ENCODE results near the gene RABAC1. TPM values are rescaled to one million over a fixed set of nuclear protein-coding genes. Genes with fewer than 3 reads are reported as not detected.
"Not testable (repeated sequence)": the region's sequence is repeated elsewhere in the genome, so short reads cannot be mapped to it uniquely, and the experiment has no call there.

Gene RABAC1
- total and polyA plus RNA-seq, 2 experiments from 2014 or later = 151 to 270 TPM

DNA sequence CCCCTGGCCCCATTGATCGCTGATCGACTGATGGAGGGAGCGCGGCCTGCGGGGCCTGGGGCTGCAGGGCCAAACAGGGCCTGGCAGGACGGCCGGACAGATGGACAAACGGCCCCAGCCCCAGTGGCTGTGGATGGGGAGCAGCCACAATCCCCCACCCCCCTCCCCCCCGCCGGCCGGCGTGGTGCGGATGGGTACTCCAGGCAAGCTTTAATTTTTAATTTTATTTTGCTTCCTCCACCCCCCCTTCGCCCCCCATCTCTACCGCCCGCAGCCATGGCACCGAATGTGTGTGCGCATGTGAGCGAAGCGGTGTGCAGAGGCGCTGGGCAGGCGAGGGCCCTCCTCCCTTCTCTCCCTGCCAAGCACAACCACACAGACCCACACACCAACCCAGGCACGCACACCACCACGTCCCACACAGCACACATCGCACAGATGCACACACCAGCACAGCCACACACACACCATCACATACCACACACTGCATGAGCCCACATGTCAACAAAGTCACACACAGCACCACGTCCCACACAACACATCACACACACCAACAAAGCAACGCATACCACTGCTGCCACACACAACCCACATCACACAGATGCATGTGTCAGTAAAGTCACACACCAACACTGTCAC lies 43.2 kb downstream of the RABAC1 start:
- Histone ChIP-seq H3K9me3 (ENCODE audit: low read depth) (no peaks in the 10 kb centered on the region), H3K36me3 (no peaks in the 10 kb centered on the region), H3K27ac (no peak overlapping the region), H3K4me1 (ENCODE audit: low read depth) (no peaks in the 10 kb centered on the region), H3K4me3 (no peak overlapping the region), H3K27me3 (peaks cover 100% of the 10 kb centered on the region)
- no peak for DNase-seq (ENCODE audit: low read depth in 1 of 2, low spot score in 1 of 2)
- TF ChIP-seq, protein P1, sequence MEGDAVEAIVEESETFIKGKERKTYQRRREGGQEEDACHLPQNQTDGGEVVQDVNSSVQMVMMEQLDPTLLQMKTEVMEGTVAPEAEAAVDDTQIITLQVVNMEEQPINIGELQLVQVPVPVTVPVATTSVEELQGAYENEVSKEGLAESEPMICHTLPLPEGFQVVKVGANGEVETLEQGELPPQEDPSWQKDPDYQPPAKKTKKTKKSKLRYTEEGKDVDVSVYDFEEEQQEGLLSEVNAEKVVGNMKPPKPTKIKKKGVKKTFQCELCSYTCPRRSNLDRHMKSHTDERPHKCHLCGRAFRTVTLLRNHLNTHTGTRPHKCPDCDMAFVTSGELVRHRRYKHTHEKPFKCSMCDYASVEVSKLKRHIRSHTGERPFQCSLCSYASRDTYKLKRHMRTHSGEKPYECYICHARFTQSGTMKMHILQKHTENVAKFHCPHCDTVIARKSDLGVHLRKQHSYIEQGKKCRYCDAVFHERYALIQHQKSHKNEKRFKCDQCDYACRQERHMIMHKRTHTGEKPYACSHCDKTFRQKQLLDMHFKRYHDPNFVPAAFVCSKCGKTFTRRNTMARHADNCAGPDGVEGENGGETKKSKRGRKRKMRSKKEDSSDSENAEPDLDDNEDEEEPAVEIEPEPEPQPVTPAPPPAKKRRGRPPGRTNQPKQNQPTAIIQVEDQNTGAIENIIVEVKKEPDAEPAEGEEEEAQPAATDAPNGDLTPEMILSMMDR (IDR thresholded peaks at IDR 0.05; ENCODE audit: low read depth, low read length) = no peak

GRCh38 chr19:41915021-41915775 lies 43.9 kb downstream of the RABAC1 start:
- no peaks in the 10 kb centered on the region for H3K36me3 ChIP-seq
- no peaks in the 10 kb centered on the region for H3K9me3 ChIP-seq (ENCODE audit: low read depth)
- H3K4me1 ChIP-seq (ENCODE audit: low read depth) = no peaks in the 10 kb centered on the region
- H3K27me3 ChIP-seq = peaks cover 100% of the 10 kb centered on the region
- no peak overlapping the region for H3K27ac ChIP-seq
- no peak for DNase-seq (ENCODE audit: low read depth in 1 of 2, low spot score in 1 of 2)
- H3K4me3 ChIP-seq = no peak overlapping the region
- TF ChIP-seq, protein P1 (IDR thresholded peaks at IDR 0.05; ENCODE audit: low read depth, low read length) = no peak

DNA sequence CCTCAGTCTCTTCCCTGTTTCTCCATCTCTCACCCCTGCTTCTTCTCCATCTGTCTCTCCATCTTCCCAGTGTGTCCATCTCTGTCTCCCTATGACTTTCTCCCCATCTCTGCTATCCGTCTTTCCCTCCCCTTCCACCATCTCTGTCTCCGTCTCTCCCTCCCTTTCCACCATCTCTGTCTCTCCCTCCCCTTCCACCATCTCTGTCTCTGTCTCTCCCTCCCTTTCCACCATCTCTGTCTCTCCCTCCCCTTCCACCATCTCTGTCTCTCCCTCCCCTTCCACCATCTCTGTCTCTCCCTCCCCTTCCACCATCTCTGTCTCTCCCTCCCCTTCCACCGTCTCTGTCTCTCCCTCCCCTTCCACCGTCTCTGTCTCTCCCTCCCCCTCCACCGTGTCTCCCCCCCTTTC lies 44.7 kb downstream of the RABAC1 start:
- DNase-seq (ENCODE audit: low read depth in 1 of 2, low spot score in 1 of 2); H3K4me3 ChIP-seq; H3K9me3 ChIP-seq (ENCODE audit: low read depth); H3K4me1 ChIP-seq (ENCODE audit: low read depth); H3K36me3 ChIP-seq; H3K27ac ChIP-seq: not testable (repeated sequence)
- H3K27me3 ChIP-seq = peaks cover 100% of the 10 kb centered on the region

GRCh38 chr19:41913538-41914423 lies 45.3 kb downstream of the RABAC1 start:
- TF ChIP-seq, protein P1 (IDR thresholded peaks at IDR 0.05; ENCODE audit: low read depth, low read length) = no peak
- H3K4me3 ChIP-seq = no peak overlapping the region
- no peaks in the 10 kb centered on the region for H3K36me3 ChIP-seq
- H3K27ac ChIP-seq = no peak overlapping the region
- DNase-seq (ENCODE audit: low read depth in 1 of 2, low spot score in 1 of 2) = no peak
- H3K9me3 ChIP-seq (ENCODE audit: low read depth) = no peaks in the 10 kb centered on the region
- peaks cover 100% of the 10 kb centered on the region for H3K27me3 ChIP-seq
- H3K4me1 ChIP-seq (ENCODE audit: low read depth) = no peaks in the 10 kb centered on the region

DNA sequence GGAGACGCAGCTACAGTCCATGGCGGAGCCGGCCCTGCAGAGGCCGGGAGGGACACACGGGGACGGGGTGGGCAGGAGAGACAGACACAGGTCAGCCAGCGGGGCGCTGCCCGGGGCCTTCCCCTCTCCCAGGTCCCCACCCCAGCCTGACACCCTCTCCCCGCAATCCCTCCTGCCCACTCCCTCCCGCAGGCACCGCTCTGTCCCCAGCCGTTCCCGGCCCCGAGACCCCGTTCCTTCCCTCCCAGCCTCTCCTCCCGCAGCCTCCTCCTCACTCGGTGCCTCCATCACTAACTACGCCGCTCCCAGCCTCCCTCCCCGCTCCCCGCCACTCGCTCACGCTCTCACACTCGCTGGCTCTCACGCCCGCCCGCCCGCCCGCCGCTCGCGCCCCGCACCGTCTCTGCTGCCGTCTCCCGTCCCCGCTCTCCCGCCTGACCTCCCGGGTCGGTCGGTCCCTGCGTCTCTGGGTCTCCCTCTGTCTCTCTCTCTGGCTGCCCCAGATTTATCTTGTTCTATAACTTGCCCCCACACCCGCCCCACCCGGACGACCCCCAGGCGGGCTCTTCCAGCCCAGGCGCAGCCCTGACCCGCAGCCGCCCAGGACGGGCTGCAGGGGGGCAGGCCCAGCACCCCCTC lies 46.1 kb downstream of the RABAC1 start:
- no peak overlapping the region for H3K27ac ChIP-seq
- no peak for DNase-seq (ENCODE audit: low read depth in 1 of 2, low spot score in 1 of 2)
- no peaks in the 10 kb centered on the region for H3K36me3 ChIP-seq
- H3K27me3 ChIP-seq = peaks cover 94% of the 10 kb centered on the region
- TF ChIP-seq, protein P1 (IDR thresholded peaks at IDR 0.05; ENCODE audit: low read depth, low read length) = no peak
- no peaks in the 10 kb centered on the region for H3K9me3 ChIP-seq (ENCODE audit: low read depth)
- H3K4me3 ChIP-seq = no peak overlapping the region
- no peaks in the 10 kb centered on the region for H3K4me1 ChIP-seq (ENCODE audit: low read depth)
